ENCODE data around the gene TYMP.

DNA sequence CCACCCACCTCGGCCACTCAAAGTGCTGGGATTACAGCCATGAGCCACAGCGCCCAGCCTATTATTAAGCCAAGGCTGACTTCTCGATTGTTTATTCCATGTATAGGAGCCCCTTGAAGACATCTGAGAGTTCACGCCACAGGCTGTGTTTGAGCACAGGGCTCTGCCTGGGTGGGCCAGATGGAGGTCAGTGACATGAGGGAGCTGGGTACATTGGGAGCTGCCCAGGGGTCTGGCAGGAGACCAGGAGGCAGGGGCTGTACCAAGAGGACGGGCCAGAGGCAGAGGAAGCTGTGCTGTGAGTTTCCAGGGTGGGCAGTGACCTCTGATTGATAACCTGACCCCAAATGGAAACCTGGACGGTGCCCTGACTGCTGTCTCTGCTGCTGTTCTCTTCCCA is 27.7 kb downstream of the TYMP start:
- TF ChIP-seq, protein P1, sequence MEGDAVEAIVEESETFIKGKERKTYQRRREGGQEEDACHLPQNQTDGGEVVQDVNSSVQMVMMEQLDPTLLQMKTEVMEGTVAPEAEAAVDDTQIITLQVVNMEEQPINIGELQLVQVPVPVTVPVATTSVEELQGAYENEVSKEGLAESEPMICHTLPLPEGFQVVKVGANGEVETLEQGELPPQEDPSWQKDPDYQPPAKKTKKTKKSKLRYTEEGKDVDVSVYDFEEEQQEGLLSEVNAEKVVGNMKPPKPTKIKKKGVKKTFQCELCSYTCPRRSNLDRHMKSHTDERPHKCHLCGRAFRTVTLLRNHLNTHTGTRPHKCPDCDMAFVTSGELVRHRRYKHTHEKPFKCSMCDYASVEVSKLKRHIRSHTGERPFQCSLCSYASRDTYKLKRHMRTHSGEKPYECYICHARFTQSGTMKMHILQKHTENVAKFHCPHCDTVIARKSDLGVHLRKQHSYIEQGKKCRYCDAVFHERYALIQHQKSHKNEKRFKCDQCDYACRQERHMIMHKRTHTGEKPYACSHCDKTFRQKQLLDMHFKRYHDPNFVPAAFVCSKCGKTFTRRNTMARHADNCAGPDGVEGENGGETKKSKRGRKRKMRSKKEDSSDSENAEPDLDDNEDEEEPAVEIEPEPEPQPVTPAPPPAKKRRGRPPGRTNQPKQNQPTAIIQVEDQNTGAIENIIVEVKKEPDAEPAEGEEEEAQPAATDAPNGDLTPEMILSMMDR (IDR thresholded peaks at IDR 0.05) = no peak
- no peak for TF ChIP-seq TP53 (CRISPR knock-in tag; IDR thresholded peaks at IDR 0.05)
- no peak for TF ChIP-seq POLR2A (IDR thresholded peaks at IDR 0.05; ENCODE audit: low read length)
- TF ChIP-seq MAZ (IDR thresholded peaks at IDR 0.05; ENCODE audit: borderline replicate concordance, low read depth, low read length) = no peak
- no peak for TF ChIP-seq KDM1A (IDR thresholded peaks at IDR 0.05; ENCODE audit: low read depth)
- no peak for TF ChIP-seq CEBPB (IDR thresholded peaks at IDR 0.05)
- TF ChIP-seq JUN (IDR thresholded peaks at IDR 0.05) = no peak
- no peak for TF ChIP-seq RAD21 (conservative IDR thresholded peaks at IDR 0.05 in 1 of 2, IDR thresholded peaks at IDR 0.05 in 1 of 2)
- TF ChIP-seq, protein P2, sequence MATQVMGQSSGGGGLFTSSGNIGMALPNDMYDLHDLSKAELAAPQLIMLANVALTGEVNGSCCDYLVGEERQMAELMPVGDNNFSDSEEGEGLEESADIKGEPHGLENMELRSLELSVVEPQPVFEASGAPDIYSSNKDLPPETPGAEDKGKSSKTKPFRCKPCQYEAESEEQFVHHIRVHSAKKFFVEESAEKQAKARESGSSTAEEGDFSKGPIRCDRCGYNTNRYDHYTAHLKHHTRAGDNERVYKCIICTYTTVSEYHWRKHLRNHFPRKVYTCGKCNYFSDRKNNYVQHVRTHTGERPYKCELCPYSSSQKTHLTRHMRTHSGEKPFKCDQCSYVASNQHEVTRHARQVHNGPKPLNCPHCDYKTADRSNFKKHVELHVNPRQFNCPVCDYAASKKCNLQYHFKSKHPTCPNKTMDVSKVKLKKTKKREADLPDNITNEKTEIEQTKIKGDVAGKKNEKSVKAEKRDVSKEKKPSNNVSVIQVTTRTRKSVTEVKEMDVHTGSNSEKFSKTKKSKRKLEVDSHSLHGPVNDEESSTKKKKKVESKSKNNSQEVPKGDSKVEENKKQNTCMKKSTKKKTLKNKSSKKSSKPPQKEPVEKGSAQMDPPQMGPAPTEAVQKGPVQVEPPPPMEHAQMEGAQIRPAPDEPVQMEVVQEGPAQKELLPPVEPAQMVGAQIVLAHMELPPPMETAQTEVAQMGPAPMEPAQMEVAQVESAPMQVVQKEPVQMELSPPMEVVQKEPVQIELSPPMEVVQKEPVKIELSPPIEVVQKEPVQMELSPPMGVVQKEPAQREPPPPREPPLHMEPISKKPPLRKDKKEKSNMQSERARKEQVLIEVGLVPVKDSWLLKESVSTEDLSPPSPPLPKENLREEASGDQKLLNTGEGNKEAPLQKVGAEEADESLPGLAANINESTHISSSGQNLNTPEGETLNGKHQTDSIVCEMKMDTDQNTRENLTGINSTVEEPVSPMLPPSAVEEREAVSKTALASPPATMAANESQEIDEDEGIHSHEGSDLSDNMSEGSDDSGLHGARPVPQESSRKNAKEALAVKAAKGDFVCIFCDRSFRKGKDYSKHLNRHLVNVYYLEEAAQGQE (IDR thresholded peaks at IDR 0.05) = no peak
- no peak for TF ChIP-seq ZFP36 (IDR thresholded peaks at IDR 0.05; ENCODE audit: borderline replicate concordance, partially characterized antibody)
- no peak for TF ChIP-seq SREBF2 (IDR thresholded peaks at IDR 0.05)
- TF ChIP-seq NFE2L2 (conservative IDR thresholded peaks at IDR 0.05; ENCODE audit: low read length) = no peak
- TF ChIP-seq RFX5 (IDR thresholded peaks at IDR 0.05) = no peak

Measured in A549 (cell line).